HepG2 (cell line): ENCODE measurements around the gene MGMT. TPM values are rescaled to one million over a fixed set of nuclear protein-coding genes. Genes with fewer than 3 reads are reported as not detected.

Experiments used
- ATAC-seq: fragments of 200-7000 bp; cut with Tn5 transposase; 3 replicates; pipeline ENCODE4 v1.9.1; 2020; ENCODE audit warnings: mild to moderate bottlenecking, moderate library complexity
- BruUV-seq: library from RNA; stranded (reverse); fragments of 400-500 nt; replicated peaks from 2 replicates; lab custom pipeline; 2021; lab: Mats Ljungman, UMichigan
- CTCF ChIA-PET: fragments of 300-600 bp; formaldehyde crosslinking; extraction: SDS; loops from one replicate; lab custom pipeline; 2021; ENCODE audit warnings: low total read pairs, inconsistent platforms, low intra/inter-chr PET ratio; lab: Yijun Ruan, JAX
- POLR2A ChIA-PET: fragments of 350-600 bp; sonication (Branson Sonifier 250); formaldehyde crosslinking; loops from one replicate; lab custom pipeline; 2020; ENCODE audit warnings: antibody characterized with exemption, inconsistent platforms; lab: Yijun Ruan, JAX
- DNase-seq: peaks from one replicate; pipeline ENCODE4 v3.0.0-alpha.2; 2015; ENCODE audit warnings: low spot score
- FAIRE-seq: peaks from 3 replicates; lab custom pipeline; 2011; peaks lifted over from hg19 to GRCh38; lab: Jason Lieb, UNC
- H2AFZ ChIP-seq: one replicate; pipeline ENCODE4 v1.6.1; 2011; ENCODE audit warnings: low read length, inconsistent platforms
- H3K27ac ChIP-seq: fragments of 300-600 bp; 3 replicates; pipeline ENCODE4 v1.8.0; 2011; ENCODE audit warnings: mixed run types, mild to moderate bottlenecking, mixed read lengths, low read length, inconsistent platforms; ENCODE audit not compliant: insufficient read depth; ENCODE audit errors: extremely low read length
- H3K27me3 ChIP-seq, 2 experiments: fragments of 200-600 bp in 1 of 2; 2 replicates in 1 of 2; 3 replicates in 1 of 2; pipeline versions ENCODE4 v1.6.0 to v1.8.0; 2011; ENCODE audit warnings: low read length in 2 of 2, mild to moderate bottlenecking in 2 of 2, moderate library complexity in 2 of 2, inconsistent platforms in 1 of 2; ENCODE audit not compliant: insufficient read depth in 2 of 2, control insufficient read depth in 1 of 2
- H3K36me3 ChIP-seq, 2 experiments: fragments of 200-600 bp in 1 of 2; replicated peaks in 1 of 2; 2 replicates in 1 of 2; 3 replicates in 1 of 2; pipeline versions ENCODE4 v1.5.1 to v1.8.0; 2011; ENCODE audit warnings: low read length in 2 of 2, inconsistent platforms in 1 of 2; ENCODE audit not compliant: insufficient read depth in 2 of 2, control insufficient read depth in 1 of 2
- H3K4me1 ChIP-seq: 2 replicates; pipeline ENCODE4 v1.5.1; 2012; ENCODE audit warnings: low read length, inconsistent platforms; ENCODE audit not compliant: insufficient read depth
- H3K4me2 ChIP-seq: 2 replicates; pipeline ENCODE4 v1.6.0; 2011; ENCODE audit warnings: low read depth, low read length, inconsistent platforms
- H3K4me3 ChIP-seq, 3 experiments: fragments of 200-600 bp in 1 of 3; sonication (generic), shearing (Covaris generic) in 1 of 3; replicated peaks in 1 of 3; 2 replicates each; pipeline ENCODE4 v1.5.1; 2011 to 2016; ENCODE audit warnings: low read length in 3 of 3, inconsistent platforms in 2 of 3, low read depth in 2 of 3, mild to moderate bottlenecking in 2 of 3, control low read depth in 1 of 3, mixed read lengths in 1 of 3; ENCODE audit not compliant: insufficient read depth in 1 of 3
- H3K79me2 ChIP-seq: one replicate; pipeline ENCODE4 v1.6.1; 2011; ENCODE audit warnings: low read length, inconsistent platforms; ENCODE audit not compliant: insufficient read depth
- H3K9ac ChIP-seq: 2 replicates; pipeline ENCODE4 v1.6.0; 2011; ENCODE audit warnings: mild to moderate bottlenecking, low read depth, low read length, inconsistent platforms; ENCODE audit not compliant: insufficient read depth
- H3K9me3 ChIP-seq: 2 replicates; pipeline ENCODE4 v1.5.1; 2012; ENCODE audit warnings: mild to moderate bottlenecking, low read length
- H4K20me1 ChIP-seq: 2 replicates; pipeline ENCODE4 v1.6.0; 2011; ENCODE audit warnings: inconsistent platforms, mild to moderate bottlenecking, low read length, moderate library complexity; ENCODE audit not compliant: insufficient read depth
- CCAR2 ChIP-seq: fragments of 200-400 bp; formaldehyde crosslinking; optimal IDR thresholded peaks from 2 replicates; pipeline ENCODE3; 2018; ENCODE audit warnings: low read depth, mild to moderate bottlenecking, low read length, moderate library complexity
- HDAC2 ChIP-seq: sonication (generic); formaldehyde crosslinking; IDR thresholded peaks from 2 replicates; pipeline ENCODE4 v1.4.0; 2020; ENCODE audit warnings: missing genetic modification reagents
- KDM1A ChIP-seq: IDR thresholded peaks from 2 replicates; pipeline ENCODE4 v1.6.1; 2016; ENCODE audit warnings: missing compliant biosample characterization
- MED8 ChIP-seq: sonication (generic); formaldehyde crosslinking; IDR thresholded peaks from 2 replicates; pipeline ENCODE4 v1.8.1; 2023; ENCODE audit warnings: mild to moderate bottlenecking, missing genetic modification reagents; ENCODE audit not compliant: insufficient replicate concordance
- NPAS2 ChIP-seq: sonication (generic); formaldehyde crosslinking; IDR thresholded peaks from 2 replicates; pipeline ENCODE4 v1.8.0; 2022; ENCODE audit warnings: mild to moderate bottlenecking, missing genetic modification reagents, borderline replicate concordance
- RNF2 ChIP-seq: fragments of 450-650 bp; conservative IDR thresholded peaks from 2 replicates; pipeline ENCODE4 v1.6.1; 2016; ENCODE audit warnings: low read depth
- TAF15 ChIP-seq: fragments of 200-400 bp; formaldehyde crosslinking; IDR thresholded peaks from one replicate; pipeline ENCODE4 v1.6.1; 2018; ENCODE audit warnings: mild to moderate bottlenecking, low read depth, low read length; ENCODE audit not compliant: poor library complexity, severe bottlenecking
- YEATS4 ChIP-seq: sonication (generic); formaldehyde crosslinking; IDR thresholded peaks from 2 replicates; pipeline ENCODE4 v1.4.0; 2020; ENCODE audit warnings: missing genetic modification reagents, borderline replicate concordance
- ZFP36L2 ChIP-seq: sonication (generic); formaldehyde crosslinking; IDR thresholded peaks from 2 replicates; pipeline ENCODE4 v1.4.0; 2020; ENCODE audit warnings: missing genetic modification reagents
- ZNF569 ChIP-seq: sonication (generic); formaldehyde crosslinking; IDR thresholded peaks from 2 replicates; pipeline ENCODE4 v1.5.0; 2020; ENCODE audit warnings: mild to moderate bottlenecking, missing genetic modification reagents, moderate library complexity, borderline replicate concordance
- ZNF615 ChIP-seq: sonication (generic); formaldehyde crosslinking; IDR thresholded peaks from 2 replicates; pipeline ENCODE4 v1.5.0; 2020; ENCODE audit warnings: mild to moderate bottlenecking, missing genetic modification reagents, borderline replicate concordance
- ZNF816 ChIP-seq: sonication (generic); formaldehyde crosslinking; IDR thresholded peaks from 2 replicates; pipeline ENCODE4 v1.8.0; 2022; ENCODE audit warnings: missing genetic modification reagents, mild to moderate bottlenecking, borderline replicate concordance
- ZSCAN5A ChIP-seq: sonication (generic); formaldehyde crosslinking; IDR thresholded peaks from 2 replicates; pipeline ENCODE4 v1.8.0; 2022; ENCODE audit warnings: mild to moderate bottlenecking, missing genetic modification reagents, borderline replicate concordance
- WGBS: methylation state at CpG from one replicate; pipeline ENCODE4 v1.1.6; 2017; ENCODE audit warnings: low lambda C conversion rate; 5-methylcytosine and 5-hydroxymethylcytosine counted together
- in situ Hi-C: cut with HindIII; loops from 2 replicates; pipeline ENCODE4 v1.10.0; 2017; ENCODE audit warnings: low pct_unique_long_range_greater_than_20kb; ENCODE audit not compliant: extremely low pct_ligation_motif_present
- intact Hi-C: fragments of 100-400 bp; cut with micrococcal nuclease; formaldehyde crosslinking; loops from one replicate; pipeline ENCODE4 v1.10.0; 2022; ENCODE audit not compliant: unreplicated experiment
- polyA plus RNA-seq, 8 experiments: library from polyadenylated mRNA; depleted of rRNA in 3 of 8; stranded (reverse) in 7 of 8; unstranded in 1 of 8; fragments of >200 nt; fragmentation: Illumina TruSeq in 4 of 8; extraction: Trizol in 4 of 8; gene quantifications; 2 replicates each; pipeline versions ENCODE4 v1.2.1 to v1.2.3, GENCODE V29; 2011 to 2016; ENCODE audit warnings: low read depth in 4 of 8, missing spikeins in 1 of 8, mixed read lengths in 1 of 8; ENCODE audit not compliant: insufficient read depth in 1 of 8
- total RNA-seq, 5 experiments: library from RNA; depleted of rRNA; stranded (reverse); fragments of >200 nt; fragmentation: Illumina TruSeq; extraction: Trizol; gene quantifications; 2 replicates each; pipeline ENCODE4 v1.2.3, GENCODE V29; 2016; ENCODE audit warnings: low read depth in 1 of 5
- TF ChIP-seq, protein P1 (sequence below): sonication (generic); formaldehyde crosslinking; IDR thresholded peaks from 2 replicates; pipeline ENCODE4 v1.8.1; 2023; ENCODE audit warnings: mild to moderate bottlenecking, missing genetic modification reagents, borderline replicate concordance
- TF ChIP-seq, protein P2 (sequence below): IDR thresholded peaks from 2 replicates; pipeline ENCODE4 v1.6.1; 2016

The MGMT gene
- total and polyA plus RNA-seq, 2 of the 13 experiments (the other 11 are each of a cell fraction or from before 2014, with no cell fraction given): 12.0 to 19.5 TPM

GRCh38 chr10:129440722-129441316 lies 26.2 kb upstream of the MGMT start:
- in situ Hi-C loops: no loop called here
- no peak for FAIRE-seq
- H3K36me3 ChIP-seq: no peaks in the 10 kb centered on the region
- TF ChIP-seq TAF15 (no peak), MED8 (CRISPR knock-in tag) (no peak), ZNF816 (CRISPR knock-in tag) (no peak), ZSCAN5A (CRISPR knock-in tag) (no peak), ZNF615 (CRISPR knock-in tag) (no peak), CCAR2 (no peak), RNF2 (no peak), HDAC2 (CRISPR knock-in tag) (no peak), KDM1A (CRISPR knock-in tag) (no peak), YEATS4 (no peak), NPAS2 (CRISPR knock-in tag) (no peak), ZNF569 (CRISPR knock-in tag) (no peak), ZFP36L2 (no peak)
- TF ChIP-seq, protein P1, sequence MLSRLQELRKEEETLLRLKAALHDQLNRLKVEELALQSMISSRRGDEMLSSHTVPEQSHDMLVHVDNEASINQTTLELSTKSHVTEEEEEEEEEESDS (CRISPR knock-in tag): no peak
- TF ChIP-seq, protein P2, sequence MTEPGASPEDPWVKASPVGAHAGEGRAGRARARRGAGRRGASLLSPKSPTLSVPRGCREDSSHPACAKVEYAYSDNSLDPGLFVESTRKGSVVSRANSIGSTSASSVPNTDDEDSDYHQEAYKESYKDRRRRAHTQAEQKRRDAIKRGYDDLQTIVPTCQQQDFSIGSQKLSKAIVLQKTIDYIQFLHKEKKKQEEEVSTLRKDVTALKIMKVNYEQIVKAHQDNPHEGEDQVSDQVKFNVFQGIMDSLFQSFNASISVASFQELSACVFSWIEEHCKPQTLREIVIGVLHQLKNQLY (CRISPR knock-in tag): no peak
- TF ChIP-seq, all 625 proteins: peak for 0
- 31% methylated on average over 4 of the region's 7 CpGs for WGBS
- H3K4me2 ChIP-seq: no peak overlapping the region
- ATAC-seq (no peak), DNase-seq (no peak)
- intact Hi-C loops: no loop called here
- H3K27me3 ChIP-seq: peaks cover 0 to 3% of the 10 kb centered on the region in 2 experiments; a peak in 2 of 5 replicates
- ChIA-PET POLR2A (no interaction called here), CTCF (no interaction called here)
- no peaks in the 10 kb centered on the region for H3K9me3 ChIP-seq
- H3K4me3 ChIP-seq: no peak overlapping the region
- H3K9ac ChIP-seq: no peak overlapping the region
- no peaks in the 10 kb centered on the region for H4K20me1 ChIP-seq
- BruUV-seq: no TSS peak
- no peak overlapping the region for H3K27ac ChIP-seq
- H2AFZ ChIP-seq: no peak overlapping the region
- H3K79me2 ChIP-seq: no peaks in the 10 kb centered on the region
- 0 out of 2 replicates have a peak, but pooled peaks cover 11% of the 10 kb centered on the region for H3K4me1 ChIP-seq
